HG03342 (cell line): ENCODE results near the gene VPS41.
"Not testable (repeated sequence)": the region's sequence is repeated elsewhere in the genome, so short reads cannot be mapped to it uniquely, and the experiment has no call there.

Experiments used
- ATAC-seq: cut with Tn5 transposase; IDR thresholded peaks from one replicate; pipeline ENCODE4 v1.9.1; 2021; ENCODE audit warnings: mild to moderate bottlenecking, moderate library complexity; ENCODE audit not compliant: unreplicated experiment

VPS41 gene

GRCh38 chr7:38855867-38856266 is 53.1 kb downstream of the VPS41 start:
- no peak for ATAC-seq

GRCh38 chr7:38855386-38855785 is 53.6 kb downstream of the VPS41 start:
- no peak for ATAC-seq

DNA sequence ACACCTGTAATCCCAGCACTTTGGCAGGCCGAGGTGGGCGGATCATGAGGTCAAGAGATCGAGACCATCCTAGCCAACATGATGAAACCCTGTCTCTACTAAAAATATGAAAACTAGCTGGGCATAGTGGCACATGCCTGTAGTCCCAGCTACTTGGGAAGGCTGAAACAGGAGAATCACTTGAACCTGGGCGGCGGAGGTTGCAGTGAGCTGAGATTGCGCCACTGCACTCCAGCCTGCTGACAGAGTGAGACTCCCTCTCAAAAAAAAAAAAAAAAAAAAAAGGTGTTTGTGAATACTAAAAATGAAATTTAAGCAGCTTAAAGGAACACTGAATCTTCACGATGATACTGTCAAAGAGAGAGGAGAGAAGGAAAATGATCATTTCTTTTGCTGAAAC is 54.0 kb downstream of the VPS41 start:
- ATAC-seq = not testable (repeated sequence)

- no peak for ATAC-seq
Measured at GRCh38 chr7:38851321-38851720, 57.7 kb downstream of the VPS41 start.

DNA sequence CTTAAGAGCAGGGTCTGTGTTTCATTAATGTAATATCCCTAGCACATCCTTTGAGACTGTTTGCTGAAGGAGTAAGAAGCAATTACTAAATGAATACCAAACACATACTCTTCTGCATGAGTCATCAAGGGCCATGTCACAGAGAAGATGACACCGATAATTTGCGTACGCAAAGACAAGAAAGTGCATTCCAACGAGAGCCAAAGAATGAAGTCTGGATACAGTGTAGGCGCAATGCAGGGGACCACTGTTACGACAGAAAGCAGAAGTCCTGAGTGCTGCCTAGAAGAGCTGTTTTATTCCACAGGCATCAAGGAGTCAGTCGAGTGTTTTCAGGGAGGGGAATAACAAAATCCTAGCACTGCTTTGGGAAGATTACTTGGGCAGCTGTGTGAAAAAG is 62.7 kb downstream of the VPS41 start:
- no peak for ATAC-seq

GRCh38 chr7:38844952-38845563 is 63.9 kb downstream of the VPS41 start:
- ATAC-seq = no peak

DNA sequence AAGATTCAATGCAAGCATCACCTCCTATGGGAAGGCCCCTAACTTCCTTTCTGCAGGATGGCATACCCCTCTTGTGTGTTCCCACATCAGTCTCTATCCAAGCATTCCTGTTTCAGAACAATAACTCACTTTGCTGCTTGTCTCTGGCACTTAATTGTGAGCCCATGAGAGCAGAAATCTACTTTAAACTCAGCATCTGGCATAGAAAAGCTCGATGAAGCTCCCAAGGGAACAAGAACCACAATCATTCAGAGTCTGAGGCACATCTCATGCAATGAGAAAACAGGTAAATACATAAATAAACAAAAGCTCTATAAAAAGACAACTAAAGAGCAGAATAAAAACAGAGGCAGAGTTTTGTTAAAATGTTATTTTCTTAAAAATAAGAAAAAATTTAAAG is 66.2 kb downstream of the VPS41 start:
- ATAC-seq = no peak

DNA sequence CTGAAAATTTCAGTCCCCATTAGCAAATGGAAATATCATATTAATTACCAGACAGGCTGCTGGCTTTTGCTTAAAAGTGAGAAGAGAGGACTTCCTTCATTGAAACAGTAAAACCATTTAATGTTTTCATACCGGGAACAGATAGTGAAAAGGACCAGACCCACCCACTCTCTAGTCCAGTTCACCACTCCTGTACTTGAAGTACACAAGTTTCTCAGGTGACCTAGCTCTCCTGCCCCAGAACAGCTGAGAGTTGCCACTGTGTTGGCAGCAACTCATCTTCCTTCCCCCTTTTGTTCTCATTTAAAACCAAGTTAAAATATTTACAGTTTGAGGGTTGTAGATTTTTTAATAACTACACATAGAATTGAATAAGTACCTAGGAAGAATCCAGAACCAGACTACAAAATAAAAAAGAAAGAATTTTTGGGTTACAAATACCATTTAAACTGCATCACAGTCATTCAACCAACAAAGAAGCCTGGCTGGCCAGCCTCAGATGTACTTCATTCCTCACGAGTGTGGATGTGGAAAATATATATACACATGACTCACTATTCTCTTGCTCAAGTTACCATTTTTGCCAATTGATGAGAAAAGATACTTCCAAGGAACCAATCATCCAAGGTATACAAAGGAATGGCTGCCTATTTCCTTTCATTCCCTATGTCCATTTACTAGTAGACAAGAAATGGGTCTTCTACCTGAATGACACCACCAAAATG is 68.1 kb downstream of the VPS41 start:
- no peak for ATAC-seq

- ATAC-seq = no peak
Measured at GRCh38 chr7:38839851-38840250, 69.1 kb downstream of the VPS41 start.

GRCh38 chr7:38838725-38839385 is 70.1 kb downstream of the VPS41 start:
- no peak for ATAC-seq

DNA sequence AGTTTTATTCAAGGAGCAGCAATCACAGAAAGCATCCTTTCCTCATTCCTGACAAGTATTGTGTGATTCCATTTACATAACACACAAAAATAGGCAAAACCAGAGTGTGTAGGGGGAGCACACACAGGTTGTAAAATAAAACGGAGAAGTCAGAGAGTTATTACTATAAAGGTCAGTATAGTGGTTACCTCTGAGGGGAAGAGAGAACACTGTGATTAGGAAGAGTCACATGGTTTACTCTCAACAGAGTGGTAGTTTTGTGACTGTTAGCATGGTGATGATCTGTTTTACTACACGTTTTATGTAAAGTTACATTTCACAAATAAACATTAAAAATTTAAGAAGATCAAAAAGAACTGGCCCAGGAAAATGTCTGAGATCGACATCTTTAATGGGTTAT is 74.6 kb downstream of the VPS41 start:
- no peak for ATAC-seq

DNA sequence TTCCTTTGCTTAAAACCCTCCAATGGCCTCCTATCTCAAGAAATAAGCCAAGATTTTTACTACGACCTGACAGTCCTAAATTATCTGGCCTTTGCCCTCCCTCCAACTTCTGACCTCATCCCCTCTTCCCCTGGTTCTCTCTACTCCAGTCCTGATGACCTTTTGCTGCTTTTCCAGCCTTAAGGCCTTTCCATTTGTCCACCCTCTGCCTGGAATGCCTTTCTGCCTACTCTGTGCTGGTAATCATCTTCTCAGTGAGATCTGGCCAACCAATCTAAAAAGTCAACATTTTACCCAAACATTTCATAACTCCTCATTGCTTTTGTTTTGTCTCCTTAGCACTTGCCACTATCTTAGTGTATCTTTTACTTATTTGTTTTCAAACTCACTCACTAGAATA is 75.7 kb downstream of the VPS41 start:
- no peak for ATAC-seq

- no peak for ATAC-seq
Measured at GRCh38 chr7:38831259-38831996, 77.6 kb downstream of the VPS41 start.

GRCh38 chr7:38830826-38831225 is 78.2 kb downstream of the VPS41 start:
- ATAC-seq = no peak

DNA sequence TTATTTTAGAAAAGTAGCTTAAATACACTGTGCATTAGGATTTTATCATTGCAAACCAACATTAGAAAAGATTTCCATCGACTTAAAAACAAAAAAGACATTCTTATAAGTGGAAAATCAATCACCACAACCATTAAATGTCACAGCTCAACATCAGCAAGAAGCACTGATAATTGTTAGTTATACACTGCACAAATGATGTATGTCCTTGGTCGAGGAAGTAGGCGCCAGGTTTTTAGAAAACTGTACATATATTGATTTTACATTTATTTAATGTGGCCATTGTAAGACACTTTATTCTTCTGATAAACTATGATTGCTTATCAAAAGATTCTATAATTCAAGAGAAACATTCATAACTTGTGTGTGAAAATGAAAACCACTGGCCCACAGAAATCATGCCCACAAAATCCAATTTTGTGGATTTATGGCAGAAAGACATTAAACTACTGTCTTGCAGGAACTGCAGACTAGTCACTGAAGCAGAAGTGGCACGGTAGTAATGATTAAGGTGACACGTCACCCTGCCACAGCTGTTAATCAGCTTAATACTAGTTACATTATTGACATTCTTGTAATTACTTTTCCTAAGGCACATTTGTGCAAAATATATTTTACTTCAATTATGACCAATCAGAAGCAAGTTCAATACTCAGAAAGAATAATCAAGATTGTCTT is 79.4 kb downstream of the VPS41 start:
- no peak for ATAC-seq

DNA sequence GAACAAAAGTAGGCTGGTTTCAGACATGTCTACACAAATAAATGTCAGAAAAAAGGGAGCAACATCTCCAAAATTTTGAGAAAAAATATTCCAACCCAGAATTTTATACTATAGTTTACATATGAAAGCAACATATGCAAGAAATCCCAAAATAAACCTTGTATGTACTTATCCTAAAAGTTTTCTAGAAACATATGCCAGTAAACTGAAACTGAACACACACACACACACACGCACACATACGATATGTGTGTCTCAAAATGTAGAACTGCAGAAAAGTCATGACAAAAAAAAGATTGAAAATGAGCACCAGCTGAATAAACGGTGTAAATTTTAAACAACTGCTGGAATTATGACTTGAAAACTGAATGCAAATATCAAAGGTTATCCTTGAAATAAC is 81.0 kb downstream of the VPS41 start:
- ATAC-seq = no peak

DNA sequence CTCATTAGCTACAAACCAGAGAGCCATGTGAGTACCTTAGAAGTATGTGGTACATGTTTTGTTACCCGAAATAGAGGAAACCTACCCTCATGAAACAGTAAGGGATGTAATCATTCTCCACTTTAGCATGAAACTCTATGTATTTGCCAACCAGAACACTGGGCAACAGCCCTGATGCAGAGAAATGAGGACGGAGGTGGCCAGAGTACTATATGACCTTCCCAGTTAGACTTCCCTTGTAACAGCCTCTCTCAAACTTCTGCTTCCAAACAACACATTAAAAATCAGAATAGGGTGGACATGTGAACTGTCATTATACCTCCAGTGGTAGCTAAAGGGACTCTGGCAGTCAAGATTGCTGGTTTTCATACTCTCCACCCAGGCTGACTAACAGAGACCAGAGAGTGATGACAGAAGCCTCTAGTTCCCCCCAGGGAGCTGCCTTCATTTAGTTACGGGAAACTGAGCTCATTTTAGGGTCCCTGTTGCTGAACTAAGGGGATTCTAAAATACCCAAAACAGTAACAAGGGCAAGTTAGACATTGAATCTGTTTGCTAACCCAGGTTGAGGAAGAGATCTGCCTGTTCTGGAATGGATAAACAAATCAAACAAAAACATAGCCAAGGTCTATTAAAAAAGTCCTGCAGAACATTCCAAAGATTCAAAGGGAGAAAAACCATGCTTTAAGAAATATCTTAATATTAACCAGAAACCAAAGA is 83.1 kb downstream of the VPS41 start:
- ATAC-seq = no peak

DNA sequence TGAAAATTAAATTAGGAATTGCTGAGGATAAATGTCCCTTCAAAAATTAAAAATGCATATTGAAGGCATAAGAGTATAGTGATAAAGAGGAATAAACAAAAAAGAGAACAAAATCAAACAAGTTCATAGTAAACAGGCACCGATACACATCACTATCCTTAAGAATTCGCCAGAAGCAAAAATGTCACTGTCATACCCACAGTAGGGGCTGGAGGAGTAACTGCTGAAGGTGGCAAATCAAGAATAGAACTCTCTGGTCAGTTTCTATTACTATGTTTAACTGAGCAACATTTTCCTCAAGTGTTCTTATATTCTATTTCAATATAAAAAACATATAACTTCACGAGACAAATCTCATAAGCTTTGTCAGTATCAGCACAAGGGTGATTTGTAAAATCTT is 84.0 kb downstream of the VPS41 start:
- no peak for ATAC-seq

DNA sequence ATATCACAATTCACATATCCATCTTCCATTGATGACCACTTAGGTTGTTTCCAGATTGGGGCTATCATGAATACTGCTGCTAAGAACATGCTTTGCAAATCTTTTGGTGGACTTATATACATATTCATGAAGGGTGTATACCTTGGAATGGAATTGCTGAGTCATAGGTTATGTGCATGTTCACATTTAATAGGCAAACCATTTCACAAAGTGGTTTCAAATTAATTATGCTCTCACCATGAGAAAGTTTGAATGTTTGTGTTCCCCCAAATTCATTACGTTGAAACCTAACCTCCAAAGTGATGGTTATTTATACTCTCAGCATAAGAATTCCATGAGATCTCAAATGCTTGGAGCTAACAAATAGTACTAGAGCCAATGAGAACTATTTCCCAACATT is 86.4 kb downstream of the VPS41 start:
- ATAC-seq = no peak

- no peak for ATAC-seq
Measured at GRCh38 chr7:38820571-38820970, 88.4 kb downstream of the VPS41 start.
